ENCODE measurements around the gene DRC7.

DRC7 gene

DNA sequence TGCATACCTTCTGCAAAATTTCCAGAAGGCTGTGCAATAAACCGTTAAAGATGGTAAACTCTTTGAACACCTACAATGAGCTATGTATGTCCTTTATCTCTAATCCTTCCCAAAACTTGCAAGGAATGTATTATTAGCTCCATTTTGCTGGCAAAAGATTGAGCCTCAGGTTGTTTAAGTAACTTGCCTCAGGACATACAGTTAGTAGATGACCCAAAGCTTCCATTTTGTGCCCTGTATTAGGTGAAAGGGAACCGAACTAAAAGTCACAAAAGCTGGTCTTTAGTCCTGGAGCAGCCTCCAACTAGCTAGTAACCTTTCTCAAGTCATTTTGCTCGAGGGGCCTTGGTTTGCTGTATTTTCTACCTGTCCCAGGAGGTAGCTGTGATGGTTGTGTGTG is 22.2 kb upstream of the DRC7 start:
- TF ChIP-seq, protein P1, sequence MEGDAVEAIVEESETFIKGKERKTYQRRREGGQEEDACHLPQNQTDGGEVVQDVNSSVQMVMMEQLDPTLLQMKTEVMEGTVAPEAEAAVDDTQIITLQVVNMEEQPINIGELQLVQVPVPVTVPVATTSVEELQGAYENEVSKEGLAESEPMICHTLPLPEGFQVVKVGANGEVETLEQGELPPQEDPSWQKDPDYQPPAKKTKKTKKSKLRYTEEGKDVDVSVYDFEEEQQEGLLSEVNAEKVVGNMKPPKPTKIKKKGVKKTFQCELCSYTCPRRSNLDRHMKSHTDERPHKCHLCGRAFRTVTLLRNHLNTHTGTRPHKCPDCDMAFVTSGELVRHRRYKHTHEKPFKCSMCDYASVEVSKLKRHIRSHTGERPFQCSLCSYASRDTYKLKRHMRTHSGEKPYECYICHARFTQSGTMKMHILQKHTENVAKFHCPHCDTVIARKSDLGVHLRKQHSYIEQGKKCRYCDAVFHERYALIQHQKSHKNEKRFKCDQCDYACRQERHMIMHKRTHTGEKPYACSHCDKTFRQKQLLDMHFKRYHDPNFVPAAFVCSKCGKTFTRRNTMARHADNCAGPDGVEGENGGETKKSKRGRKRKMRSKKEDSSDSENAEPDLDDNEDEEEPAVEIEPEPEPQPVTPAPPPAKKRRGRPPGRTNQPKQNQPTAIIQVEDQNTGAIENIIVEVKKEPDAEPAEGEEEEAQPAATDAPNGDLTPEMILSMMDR (IDR thresholded peaks at IDR 0.05): no peak
- H3K27ac ChIP-seq: no peak overlapping the region

DNA sequence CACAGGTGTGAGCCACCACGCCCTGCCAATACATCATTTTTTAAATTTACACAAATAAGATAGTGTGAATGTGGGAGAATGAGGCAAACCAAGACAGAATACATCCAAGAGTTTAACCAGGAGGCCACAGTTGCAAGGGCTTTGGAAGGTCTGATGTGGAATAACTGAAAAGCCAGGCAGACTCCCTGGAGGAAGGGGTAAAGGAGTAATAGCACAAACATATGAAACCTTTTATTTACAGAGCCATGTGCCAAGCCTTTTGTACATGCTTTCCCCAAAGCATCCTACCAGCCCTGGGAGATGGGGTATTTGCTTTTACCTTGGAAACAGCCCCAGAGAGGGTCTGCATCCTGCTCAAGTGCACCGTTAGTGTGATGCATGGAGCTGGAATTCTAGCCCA is 21.8 kb upstream of the DRC7 start:
- no peak for TF ChIP-seq ZFX (IDR thresholded peaks at IDR 0.05; ENCODE audit: borderline replicate concordance)
- TF ChIP-seq, protein P1 (IDR thresholded peaks at IDR 0.05): no peak

DNA sequence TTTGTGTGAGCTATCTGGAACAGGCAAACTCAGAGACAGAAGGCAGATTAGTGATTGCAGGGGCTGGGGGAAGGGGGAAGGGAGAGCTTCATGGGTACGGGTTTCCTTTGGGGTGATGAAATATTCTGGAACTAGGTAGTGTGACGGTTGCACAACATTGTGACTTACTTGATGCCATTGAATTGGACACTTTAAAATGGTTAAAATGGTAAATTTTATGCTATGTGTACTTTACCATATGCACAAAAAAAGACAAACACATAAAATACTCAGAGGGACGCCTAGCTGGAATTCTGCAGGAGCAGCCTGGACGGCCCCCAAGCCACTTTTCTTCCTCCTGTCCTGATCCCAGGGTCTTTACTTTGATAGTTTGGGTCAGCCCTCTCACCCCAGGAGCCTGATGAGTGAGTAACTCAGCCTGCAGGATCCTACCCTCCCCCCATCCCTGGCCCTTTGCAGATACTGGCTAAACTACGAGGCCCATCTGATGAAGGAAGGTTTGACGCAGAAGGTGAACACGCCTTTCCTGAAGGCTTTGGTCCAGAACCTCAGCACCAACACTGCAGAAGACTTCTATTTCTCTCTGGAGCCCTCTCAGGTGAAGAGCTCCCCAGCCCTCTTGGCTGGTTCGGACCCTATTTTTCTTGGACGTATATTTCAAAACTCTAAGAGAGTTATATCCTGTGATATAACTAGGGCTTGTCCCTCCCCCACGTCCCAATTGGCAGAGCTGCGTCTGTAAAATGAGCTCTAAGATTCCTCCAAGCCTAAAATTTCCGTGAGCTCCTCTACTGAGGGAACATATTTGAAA is 18.7 kb upstream of the DRC7 start:
- H3K27ac ChIP-seq: peak overlapping the region; percentile 57
- no peak for TF ChIP-seq ZFX (IDR thresholded peaks at IDR 0.05; ENCODE audit: borderline replicate concordance)
- TF ChIP-seq, protein P1 (IDR thresholded peaks at IDR 0.05): no peak

More for the DNA sequence above, 21.8 kb upstream of the DRC7 start:
- H3K27ac ChIP-seq: no peak overlapping the region

GRCh38 chr16:57676553-57677085 is 18.0 kb upstream of the DRC7 start:
- H3K27ac ChIP-seq: peak overlapping the region; percentile 57

DNA sequence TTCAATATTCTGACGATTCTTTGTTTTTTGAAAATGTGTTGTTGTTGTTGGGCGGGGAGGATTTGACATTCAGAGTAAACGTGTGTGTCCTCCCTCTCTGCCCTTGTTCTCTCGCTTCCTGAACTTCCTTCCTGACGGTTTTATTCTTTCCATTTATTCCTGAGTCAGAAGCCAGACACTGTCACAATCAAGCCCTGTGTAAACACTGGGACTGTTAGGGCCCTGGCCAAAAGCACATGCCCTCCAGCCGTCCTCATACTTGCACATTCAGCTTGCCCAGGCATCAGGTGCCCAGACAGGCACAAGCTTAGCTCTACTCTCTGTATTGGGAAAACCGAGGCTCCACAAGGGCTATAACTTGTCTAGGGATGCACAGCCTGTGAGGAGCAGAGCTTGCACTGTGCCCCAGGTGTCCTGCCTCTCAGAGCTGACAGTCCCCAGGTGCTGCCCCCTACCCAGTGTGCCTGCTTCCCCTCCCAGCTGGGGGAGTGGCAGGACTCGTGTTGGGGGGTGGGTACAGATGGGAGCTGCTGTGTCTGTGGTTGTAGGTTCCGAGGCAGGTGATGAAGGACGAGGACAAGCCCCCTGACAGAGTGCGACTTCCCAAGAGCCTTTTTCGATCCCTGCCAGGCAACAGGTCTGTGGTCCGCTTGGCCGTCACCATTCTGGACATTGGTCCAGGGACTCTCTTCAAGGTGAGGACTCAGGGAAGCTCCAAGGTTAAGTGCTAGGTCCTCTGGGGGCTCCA is 16.8 kb upstream of the DRC7 start:
- TF ChIP-seq, protein P1 (IDR thresholded peaks at IDR 0.05): no peak
- TF ChIP-seq ZFX (IDR thresholded peaks at IDR 0.05; ENCODE audit: borderline replicate concordance): no peak

More at GRCh38 chr16:57676553-57677085, 18.0 kb upstream of the DRC7 start:
- TF ChIP-seq, protein P1 (IDR thresholded peaks at IDR 0.05): no peak
- TF ChIP-seq ZFX (IDR thresholded peaks at IDR 0.05; ENCODE audit: borderline replicate concordance): no peak

DNA sequence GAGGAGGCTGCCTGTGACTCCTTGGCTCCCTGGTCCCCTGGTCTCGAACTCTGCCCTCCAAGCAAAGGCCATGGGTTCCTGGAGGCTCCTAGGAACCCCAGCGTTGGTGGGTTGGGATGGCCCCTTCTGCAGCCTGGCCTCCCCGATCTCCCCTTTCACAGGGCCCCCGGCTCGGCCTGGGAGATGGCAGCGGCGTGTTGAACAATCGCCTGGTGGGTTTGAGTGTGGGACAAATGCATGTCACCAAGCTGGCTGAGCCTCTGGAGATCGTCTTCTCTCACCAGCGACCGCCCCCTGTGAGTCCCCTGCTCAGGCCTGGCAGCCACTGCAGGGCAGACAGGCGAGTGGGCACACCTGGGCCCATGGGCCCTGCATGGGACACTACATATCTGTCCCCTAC is 15.6 kb upstream of the DRC7 start:
- no peak overlapping the region for H3K27ac ChIP-seq
- TF ChIP-seq, protein P1 (IDR thresholded peaks at IDR 0.05): no peak
- no peak for TF ChIP-seq ZFX (IDR thresholded peaks at IDR 0.05; ENCODE audit: borderline replicate concordance)

More for the DNA sequence above, 16.8 kb upstream of the DRC7 start:
- peak overlapping the region; percentile 57 for H3K27ac ChIP-seq

Data from 22Rv1 (cell line).